Activated CD4-positive, alpha-beta T cell treated with anti-CD3 and anti-CD28 coated beads, Interleukin-2, amount 50 U/mL, for 16 hours (primary cell): ENCODE results near the gene ZFHX2.

Experiments
- DNase-seq: peaks from one replicate; pipeline ENCODE4 v3.0.0-alpha.2; 2020

Gene ZFHX2

DNA sequence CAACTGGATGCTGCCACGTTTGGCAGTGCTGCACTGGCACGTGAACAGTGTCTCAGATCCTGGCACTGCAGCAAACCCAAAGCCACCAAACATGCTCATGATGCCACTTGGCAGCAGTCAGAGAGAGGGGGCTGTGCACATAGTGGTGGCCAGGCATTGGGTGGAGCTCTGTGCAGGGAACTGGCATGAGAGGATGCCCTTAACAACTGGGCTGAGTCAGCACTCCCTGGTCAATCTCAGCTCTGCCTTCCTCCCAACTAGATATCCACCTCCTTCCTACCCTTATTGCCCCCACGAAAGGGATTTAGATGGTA is 37.0 kb downstream of the ZFHX2 start:
- no peak for DNase-seq

DNA sequence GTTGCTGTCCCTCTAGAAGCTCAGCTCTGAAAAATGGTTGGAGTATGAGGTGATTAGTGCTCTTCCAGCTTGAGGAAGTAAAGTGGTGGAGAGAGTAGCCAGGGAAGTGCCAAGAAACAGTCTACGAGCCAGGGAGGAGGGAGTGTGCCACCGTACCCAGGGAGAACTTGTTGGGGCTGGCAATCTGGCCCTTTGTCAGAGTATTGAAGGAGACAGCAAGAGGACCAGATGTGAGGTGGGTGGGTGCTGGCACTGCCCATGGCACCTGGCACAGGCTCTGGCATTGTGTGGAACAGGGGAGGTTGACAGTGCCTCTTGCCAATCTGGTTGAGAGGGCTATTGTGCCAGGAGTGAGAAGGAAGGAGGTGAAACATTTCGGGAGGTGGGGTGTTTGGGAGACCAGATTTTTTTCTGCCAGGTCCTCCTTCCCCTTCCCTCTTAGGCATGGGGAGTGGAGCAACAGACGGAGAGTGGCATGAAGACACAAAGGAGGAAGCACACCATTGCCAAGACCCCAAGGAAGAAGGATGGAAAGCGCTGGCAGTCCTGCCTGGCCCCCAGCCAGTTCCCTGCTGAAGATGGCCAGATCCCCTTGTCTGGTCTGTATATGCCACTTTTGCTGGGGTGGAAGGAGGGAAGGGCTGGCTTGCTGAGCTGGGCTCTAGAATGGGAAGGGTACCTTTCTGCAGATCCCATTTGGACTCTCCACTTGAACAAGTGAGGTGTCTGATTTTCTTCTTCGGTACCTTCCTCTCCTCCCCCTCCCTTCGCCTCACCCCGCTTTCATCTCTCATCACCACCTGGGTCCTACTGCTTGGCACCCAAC is 37.5 kb downstream of the ZFHX2 start:
- no peak for DNase-seq

- no peak for DNase-seq
These were observed 38.4 kb downstream of the ZFHX2 start for GRCh38 chr14:23513005-23513817.

DNA sequence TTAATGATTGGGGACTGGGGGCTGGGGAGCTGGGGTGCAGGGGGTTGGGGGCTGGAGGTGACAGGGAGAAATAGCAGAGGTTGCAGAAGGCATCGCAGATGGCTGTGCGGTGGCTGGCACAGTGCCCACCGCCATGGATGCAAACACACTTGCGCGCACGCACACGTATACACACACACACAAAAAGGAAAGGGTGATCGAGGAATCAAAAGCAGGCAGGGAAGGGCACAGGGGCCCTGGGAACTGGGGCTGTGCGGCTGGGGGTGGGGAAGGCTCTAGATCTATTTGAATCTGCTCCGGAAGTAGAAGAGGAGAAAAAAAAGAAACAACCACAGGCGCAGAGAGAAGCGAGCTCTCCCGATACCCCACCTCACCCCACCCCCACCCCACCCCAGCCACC is 39.4 kb downstream of the ZFHX2 start:
- DNase-seq = no peak

DNA sequence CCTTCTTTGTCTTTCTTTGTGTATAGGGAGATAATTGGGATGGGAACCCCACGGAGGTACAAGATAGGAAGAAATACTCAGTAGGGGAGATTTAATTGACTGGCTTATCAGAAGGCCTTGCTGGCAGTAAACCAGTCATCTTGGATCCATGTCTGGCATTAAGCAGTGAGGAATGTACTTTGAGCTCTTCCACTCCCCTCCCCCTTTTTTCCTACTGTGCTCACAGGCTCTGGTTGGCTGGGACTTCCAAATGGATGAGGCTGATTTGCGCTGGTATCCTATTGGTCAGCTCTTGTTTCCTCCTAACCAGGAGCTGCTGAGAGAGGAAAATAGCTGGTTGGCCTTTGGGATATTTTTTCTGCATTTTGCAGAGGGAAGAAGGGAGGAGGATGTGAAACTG is 57.3 kb downstream of the ZFHX2 start:
- no peak for DNase-seq

GRCh38 chr14:23492618-23493272 is 58.8 kb downstream of the ZFHX2 start:
- DNase-seq = no peak

GRCh38 chr14:23487216-23487615 is 64.3 kb downstream of the ZFHX2 start:
- no peak for DNase-seq

GRCh38 chr14:23486036-23486435 is 65.5 kb downstream of the ZFHX2 start:
- DNase-seq = no peak

DNA sequence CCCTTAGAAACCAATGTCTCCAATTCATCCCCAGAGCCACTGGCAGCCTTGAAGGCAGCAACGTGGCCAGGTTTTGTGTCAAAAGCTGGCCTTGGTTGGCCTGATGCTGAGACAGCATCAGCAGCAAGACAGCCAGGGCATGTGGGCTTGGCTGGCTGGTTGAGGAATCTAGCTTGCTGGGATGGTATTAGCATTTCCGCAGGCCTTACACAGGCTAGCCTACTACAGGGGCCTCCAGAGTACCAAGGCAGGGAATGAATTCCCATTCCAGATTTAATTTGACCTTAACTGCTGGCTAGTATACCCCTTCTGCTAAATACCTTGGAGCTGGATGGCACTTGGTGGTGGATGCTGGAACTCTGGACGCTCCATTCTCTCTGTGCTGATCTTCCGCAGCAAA is 66.2 kb downstream of the ZFHX2 start:
- no peak for DNase-seq

- DNase-seq = no peak
These were observed 68.2 kb downstream of the ZFHX2 start for GRCh38 chr14:23483236-23483854.

DNA sequence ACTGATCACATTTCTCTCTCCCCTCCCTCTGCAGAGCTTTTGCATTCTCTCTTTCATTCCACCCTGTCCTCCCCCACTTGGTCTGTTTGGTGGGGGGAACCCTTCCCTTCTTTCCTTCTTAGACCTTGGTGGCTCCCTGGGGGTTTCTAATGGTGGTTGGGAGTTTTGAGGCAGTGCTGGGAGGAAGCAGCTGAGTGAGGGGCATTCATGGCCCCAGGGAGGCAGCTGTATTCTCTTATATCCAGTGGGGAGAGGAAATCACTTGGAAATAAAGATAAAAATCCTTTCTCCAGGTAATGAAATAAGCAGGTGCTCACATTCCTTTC is 68.8 kb downstream of the ZFHX2 start:
- DNase-seq = no peak

DNA sequence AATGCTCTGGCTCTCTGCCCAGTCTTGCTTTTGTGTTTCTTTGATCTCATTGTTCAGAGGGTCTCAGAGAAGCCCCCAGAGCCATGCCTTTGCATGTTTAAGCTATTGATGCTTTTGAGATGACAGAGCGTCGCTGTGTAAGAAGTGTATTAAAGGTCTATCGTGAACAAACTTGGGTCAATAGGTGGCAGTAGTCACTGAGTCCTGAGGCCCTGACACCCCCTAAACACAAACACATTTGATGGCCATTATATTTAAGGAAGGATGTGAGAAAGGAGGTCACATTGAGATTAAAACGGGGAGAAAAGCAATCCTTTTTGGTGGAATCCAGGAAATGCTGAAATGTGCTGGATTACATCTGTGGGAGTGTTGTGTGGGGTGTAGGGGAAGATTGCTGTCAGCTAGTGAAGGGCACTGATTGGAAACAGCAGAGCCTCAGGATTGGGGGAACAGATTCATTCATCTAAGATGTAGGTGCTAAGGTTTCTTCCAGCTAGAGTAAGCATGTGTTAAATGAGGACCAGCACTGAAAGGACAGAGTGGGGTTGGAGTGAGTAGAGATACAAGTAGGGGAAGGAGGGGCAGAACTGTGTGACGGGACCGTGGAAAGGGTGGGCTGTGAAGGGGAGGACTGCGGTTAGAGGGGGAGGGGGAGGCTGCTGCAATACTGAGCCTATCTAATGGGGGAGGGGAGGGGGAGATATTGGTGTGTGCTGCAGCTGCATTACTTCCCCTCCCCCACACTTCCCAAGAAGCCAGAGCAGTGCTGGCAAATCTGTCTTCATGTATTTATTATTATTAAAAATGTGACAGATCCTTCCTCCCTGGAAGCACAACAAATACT is 69.4 kb downstream of the ZFHX2 start:
- DNase-seq = no peak

- no peak for DNase-seq
These were observed 70.1 kb downstream of the ZFHX2 start for GRCh38 chr14:23481362-23481970.

- DNase-seq = peak; percentile 69
These were observed 73.3 kb downstream of the ZFHX2 start for GRCh38 chr14:23478109-23478759.

GRCh38 chr14:23470947-23471346 is 80.6 kb downstream of the ZFHX2 start:
- no peak for DNase-seq
